Thymus (tissue), 11 donors: ENCODE data around the gene ARHGAP24. TPM values are rescaled to one million over a fixed set of nuclear protein-coding genes. Genes with fewer than 3 reads are reported as not detected.

ENCODE experiments used
- DNase-seq, 9 donors: peaks; one replicate each; pipeline ENCODE4 v3.0.0-alpha.2; 2013; ENCODE audit warnings: low spot score in 9 of 9, low read depth in 6 of 9, missing footprints in 1 of 9
- H3K27ac ChIP-seq, 2 donors: one replicate each; pipeline ENCODE4 v1.5.1; 2013; ENCODE audit warnings: control low read depth in 1 of 2, low read depth in 1 of 2, low read length in 1 of 2, mild to moderate bottlenecking in 1 of 2, moderate library complexity in 1 of 2
- H3K27me3 ChIP-seq, 2 donors: one replicate each; pipeline ENCODE4 v1.5.1; 2013; ENCODE audit warnings: low read length in 1 of 2; ENCODE audit not compliant: control insufficient read depth in 2 of 2, insufficient read depth in 1 of 2
- H3K36me3 ChIP-seq, 2 donors: one replicate each; pipeline ENCODE4 v1.5.1; 2013; ENCODE audit warnings: low read length in 1 of 2, mild to moderate bottlenecking in 1 of 2, moderate library complexity in 1 of 2; ENCODE audit not compliant: control insufficient read depth in 2 of 2, insufficient read depth in 2 of 2
- H3K4me1 ChIP-seq, 2 donors: one replicate each; pipeline ENCODE4 v1.5.1; 2013; ENCODE audit warnings: low read length in 2 of 2; ENCODE audit not compliant: control insufficient read depth in 2 of 2, insufficient read depth in 2 of 2
- H3K4me3 ChIP-seq, 2 donors: one replicate each; pipeline ENCODE4 v1.5.1; 2013; ENCODE audit warnings: low read length in 2 of 2, control low read depth in 1 of 2, mild to moderate bottlenecking in 1 of 2
- H3K9me3 ChIP-seq, 2 donors: one replicate each; pipeline ENCODE4 v1.5.1; 2013; ENCODE audit warnings: low read length in 1 of 2, mild to moderate bottlenecking in 1 of 2; ENCODE audit not compliant: control insufficient read depth in 2 of 2, insufficient read depth in 1 of 2
- WGBS: extraction: QIAGEN DNeasy Blood & Tissue Kit; methylation state at CpG from one replicate; pipeline ENCODE4 v1.1.7; 2013; 5-methylcytosine and 5-hydroxymethylcytosine counted together
- polyA plus RNA-seq: library from polyadenylated mRNA; stranded (reverse); fragments of 200-250 nt; gene quantifications from one replicate; pipeline ENCODE4 v1.2.3, GENCODE V29; 2013
- total RNA-seq: library from RNA; stranded (reverse); fragments of 120-200 nt; gene quantifications from one replicate; pipeline ENCODE4 v1.2.4, GENCODE V29; 2013
- donor health status: healthy.

ARHGAP24 gene
- total and polyA plus RNA-seq, 2 donors: 10.0 to 18.2 TPM

GRCh38 chr4:85790582-85790981 is 315.6 kb downstream of the ARHGAP24 start:
- Histone ChIP-seq H3K4me3 (no peak overlapping the region), H3K36me3 (no peaks in the 10 kb centered on the region), H3K27ac (peak overlapping the region in 1 of 2 donors; percentile 6), H3K4me1 (no peaks in the 10 kb centered on the region), H3K9me3 (no peaks in the 10 kb centered on the region), H3K27me3 (no peaks in the 10 kb centered on the region)
- peak in 1 of 9 donors; percentile 5 for DNase-seq

GRCh38 chr4:85792376-85793232 is 317.7 kb downstream of the ARHGAP24 start:
- Histone ChIP-seq H3K4me3 (no peak overlapping the region), H3K27me3 (no peaks in the 10 kb centered on the region), H3K4me1 (no peaks in the 10 kb centered on the region), H3K36me3 (no peaks in the 10 kb centered on the region), H3K27ac (no peak overlapping the region), H3K9me3 (peaks cover 0 to 3% of the 10 kb centered on the region in 2 donors)
- no peak for DNase-seq

GRCh38 chr4:85793233-85793585 is 318.3 kb downstream of the ARHGAP24 start:
- Histone ChIP-seq H3K36me3 (no peaks in the 10 kb centered on the region), H3K4me3 (no peak overlapping the region), H3K4me1 (no peaks in the 10 kb centered on the region), H3K27me3 (no peaks in the 10 kb centered on the region), H3K9me3 (peaks cover 0 to 3% of the 10 kb centered on the region in 2 donors), H3K27ac (no peak overlapping the region)
- 94% methylated on average over 3 of the region's 3 CpGs for WGBS
- DNase-seq: no peak

GRCh38 chr4:85798012-85798770 is 323.2 kb downstream of the ARHGAP24 start:
- no peaks in the 10 kb centered on the region for H3K4me1 ChIP-seq
- no peak overlapping the region for H3K27ac ChIP-seq
- H3K4me3 ChIP-seq: no peak overlapping the region
- DNase-seq: no peak
- 91% methylated on average over 2 of the region's 2 CpGs for WGBS
- peaks cover 0 to 3% of the 10 kb centered on the region in 2 donors for H3K9me3 ChIP-seq
- H3K27me3 ChIP-seq: no peaks in the 10 kb centered on the region
- no peaks in the 10 kb centered on the region for H3K36me3 ChIP-seq

GRCh38 chr4:85803856-85804255 is 328.9 kb downstream of the ARHGAP24 start:
- WGBS: 96% methylated on average over 4 of the region's 4 CpGs
- DNase-seq: no peak
- H3K9me3 ChIP-seq: no peaks in the 10 kb centered on the region
- H3K27me3 ChIP-seq: no peaks in the 10 kb centered on the region
- H3K4me1 ChIP-seq: no peaks in the 10 kb centered on the region
- H3K27ac ChIP-seq: no peak overlapping the region
- no peak overlapping the region for H3K4me3 ChIP-seq
- no peaks in the 10 kb centered on the region for H3K36me3 ChIP-seq

- no peaks in the 10 kb centered on the region for H3K4me1 ChIP-seq
- no peak overlapping the region for H3K27ac ChIP-seq
- no peak for DNase-seq
- no peaks in the 10 kb centered on the region for H3K36me3 ChIP-seq
- WGBS: 81% methylated on average over 1 of the region's 1 CpG
- no peak overlapping the region for H3K4me3 ChIP-seq
- no peaks in the 10 kb centered on the region for H3K27me3 ChIP-seq
- no peaks in the 10 kb centered on the region for H3K9me3 ChIP-seq
These were observed 330.9 kb downstream of the ARHGAP24 start for GRCh38 chr4:85805891-85806290.

- no peak overlapping the region for H3K27ac ChIP-seq
These were observed 331.4 kb downstream of the ARHGAP24 start for GRCh38 chr4:85806334-85806733.

GRCh38 chr4:85807247-85807950 is 332.4 kb downstream of the ARHGAP24 start:
- Histone ChIP-seq H3K36me3 (no peaks in the 10 kb centered on the region), H3K4me1 (no peaks in the 10 kb centered on the region), H3K27me3 (no peaks in the 10 kb centered on the region), H3K4me3 (no peak overlapping the region), H3K27ac (no peak overlapping the region), H3K9me3 (no peaks in the 10 kb centered on the region)
- WGBS: 93% methylated on average over 3 of the region's 3 CpGs
- DNase-seq: no peak

More at GRCh38 chr4:85806334-85806733, 331.4 kb downstream of the ARHGAP24 start:
- H3K36me3 ChIP-seq: no peaks in the 10 kb centered on the region
- H3K4me3 ChIP-seq: no peak overlapping the region
- H3K27me3 ChIP-seq: no peaks in the 10 kb centered on the region
- no peaks in the 10 kb centered on the region for H3K4me1 ChIP-seq
- no peak for DNase-seq
- H3K9me3 ChIP-seq: no peaks in the 10 kb centered on the region

- no peaks in the 10 kb centered on the region for H3K4me1 ChIP-seq
- 87% methylated on average over 2 of the region's 2 CpGs for WGBS
- no peak for DNase-seq
- H3K27me3 ChIP-seq: no peaks in the 10 kb centered on the region
- H3K4me3 ChIP-seq: no peak overlapping the region
- H3K9me3 ChIP-seq: no peaks in the 10 kb centered on the region
- H3K27ac ChIP-seq: no peak overlapping the region
- no peaks in the 10 kb centered on the region for H3K36me3 ChIP-seq
These were observed 333.2 kb downstream of the ARHGAP24 start for GRCh38 chr4:85808104-85808503.
